GM23248 (cell line): ENCODE data around the gene AARS2.

ENCODE experiments used
- EZH2 ChIP-seq: fragments of 200-600 bp; sonication (generic); IDR thresholded peaks from 2 replicates; pipeline ENCODE4 v1.6.1; 2018; ENCODE audit warnings: antibody characterized with exemption, mild to moderate bottlenecking; ENCODE audit not compliant: insufficient read depth, poor library complexity, severe bottlenecking
- EZH2phosphoT487 ChIP-seq: fragments of 200-600 bp; sonication (generic); IDR thresholded peaks from 2 replicates; pipeline ENCODE4 v1.6.1; 2018; ENCODE audit warnings: antibody characterized with exemption, moderate library complexity, mild to moderate bottlenecking, low read depth; ENCODE audit not compliant: insufficient read depth

- TF ChIP-seq EZH2phosphoT487, result no peak
- no peak for TF ChIP-seq EZH2
Observed at GRCh38 chr6:44272529-44272928, 40.6 kb downstream of the AARS2 start.
